K562 (cell line): Measurements from ENCODE around the gene SRSF1. TPM values are rescaled to one million over a fixed set of nuclear protein-coding genes. Genes with fewer than 3 reads are reported as not detected.

Source experiments
- ATF3 ChIP-seq, 2 experiments: fragments of 450-650 bp in 1 of 2; sonication (generic) in 1 of 2; formaldehyde crosslinking in 1 of 2; IDR thresholded peaks in 1 of 2; conservative IDR thresholded peaks in 1 of 2; 2 replicates each; pipeline versions ENCODE4 v1.6.1 to v1.8.1; 2016 to 2023; ENCODE audit warnings: mild to moderate bottlenecking in 2 of 2, moderate library complexity in 2 of 2, inconsistent platforms in 1 of 2, missing genetic modification reagents in 1 of 2
- CEBPG ChIP-seq, 3 experiments: fragments of 200-800 bp in 1 of 3; sonication (Bioruptor generic) in 1 of 3; sonication (generic) in 1 of 3; formaldehyde crosslinking in 1 of 3; IDR thresholded peaks in 2 of 3; conservative IDR thresholded peaks in 1 of 3; 2 replicates each; pipeline versions ENCODE4 v1.6.1 to v1.8.0; 2016 to 2022; ENCODE audit warnings: missing compliant biosample characterization in 2 of 3, missing genetic modification characterization in 2 of 3, mild to moderate bottlenecking in 1 of 3, missing genetic modification reagents in 1 of 3
- CREB1 ChIP-seq, 2 experiments: sonication (generic) in 1 of 2; formaldehyde crosslinking in 1 of 2; IDR thresholded peaks; 2 replicates each; pipeline versions ENCODE4 v1.6.1 to v1.8.0; 2012 to 2022; ENCODE audit warnings: inconsistent platforms in 1 of 2, mild to moderate bottlenecking in 1 of 2, missing genetic modification reagents in 1 of 2, moderate library complexity in 1 of 2
- DNMT1 ChIP-seq: fragments of 450-650 bp; IDR thresholded peaks from 2 replicates; pipeline ENCODE4 v1.6.1; 2016; ENCODE audit warnings: antibody characterized with exemption, mild to moderate bottlenecking
- EGR1 ChIP-seq: fragments of 450-650 bp; conservative IDR thresholded peaks from 2 replicates; pipeline ENCODE4 v1.6.1; 2017; ENCODE audit warnings: mild to moderate bottlenecking
- ETV1 ChIP-seq: fragments of 450-650 bp; conservative IDR thresholded peaks from 2 replicates; pipeline ENCODE4 v1.6.1; 2016; ENCODE audit warnings: missing genetic modification characterization, control low read depth, low read depth, missing compliant biosample characterization
- ETV5 ChIP-seq: sonication (generic); formaldehyde crosslinking; IDR thresholded peaks from 2 replicates; pipeline ENCODE4 v1.4.0; 2020; ENCODE audit warnings: low read depth, mild to moderate bottlenecking, missing genetic modification reagents
- HIVEP1 ChIP-seq: fragments of 250-450 bp; sonication (Bioruptor Pico); IDR thresholded peaks from 2 replicates; pipeline ENCODE4 v1.4.0; 2020; ENCODE audit warnings: mild to moderate bottlenecking
- ILF3 ChIP-seq: fragments of 450-650 bp; IDR thresholded peaks from 2 replicates; pipeline ENCODE4 v1.6.1; 2018; ENCODE audit warnings: antibody characterized with exemption, mild to moderate bottlenecking, moderate library complexity, borderline replicate concordance
- LARP7 ChIP-seq: fragments of 450-650 bp; IDR thresholded peaks from 2 replicates; pipeline ENCODE4 v1.6.1; 2016
- MTA1 ChIP-seq: fragments of 450-650 bp; IDR thresholded peaks from 2 replicates; pipeline ENCODE4 v1.6.1; 2017; ENCODE audit warnings: borderline replicate concordance
- NCOA6 ChIP-seq: fragments of 450-650 bp; IDR thresholded peaks from 2 replicates; pipeline ENCODE4 v1.6.1; 2017; ENCODE audit warnings: mild to moderate bottlenecking
- NFE2L1 ChIP-seq: fragments of 450-650 bp; IDR thresholded peaks from 2 replicates; pipeline ENCODE4 v1.6.1; 2016; ENCODE audit warnings: missing genetic modification characterization, low read depth, mild to moderate bottlenecking, missing compliant biosample characterization, moderate library complexity, borderline replicate concordance
- NR1H2 ChIP-seq: sonication (generic); formaldehyde crosslinking; IDR thresholded peaks from 2 replicates; pipeline ENCODE4 v1.4.0; 2020; ENCODE audit warnings: mild to moderate bottlenecking, missing genetic modification reagents
- PML ChIP-seq: IDR thresholded peaks from 2 replicates; pipeline ENCODE4 v1.6.1; 2012; ENCODE audit warnings: low read length, inconsistent platforms
- RAD51 ChIP-seq: fragments of 450-650 bp; IDR thresholded peaks from 2 replicates; pipeline ENCODE4 v1.7.1; 2016; ENCODE audit warnings: low read depth, mild to moderate bottlenecking, borderline replicate concordance
- RCOR1 ChIP-seq, 2 experiments: IDR thresholded peaks; 2 replicates each; pipeline ENCODE4 v1.6.1; 2012; ENCODE audit warnings: low read depth in 2 of 2, low read length in 2 of 2, borderline replicate concordance in 1 of 2, improper control_type of control experiment in 1 of 2
- RHOXF2B ChIP-seq: fragments of 250-450 bp; sonication (Bioruptor Pico); conservative IDR thresholded peaks from 2 replicates; pipeline ENCODE4 v1.5.1; 2021
- SIN3A ChIP-seq, 2 experiments: fragments of 150-350 bp in 1 of 2; IDR thresholded peaks; 2 replicates each; pipeline ENCODE4 v1.6.1; 2011 to 2016; ENCODE audit warnings: borderline replicate concordance in 2 of 2, low read depth in 2 of 2, low read length in 2 of 2, mild to moderate bottlenecking in 2 of 2, moderate library complexity in 2 of 2; ENCODE audit not compliant: control insufficient read depth in 1 of 2
- TCF7L2 ChIP-seq: fragments of 150-350 bp; IDR thresholded peaks from 2 replicates; pipeline ENCODE4 v1.6.1; 2016; ENCODE audit warnings: low read depth, mild to moderate bottlenecking, low read length, moderate library complexity
- ZNF134 ChIP-seq: fragments of 250-450 bp; sonication (Bioruptor Pico); conservative IDR thresholded peaks from 2 replicates; pipeline ENCODE4 v1.4.0; 2020
- ZNF23 ChIP-seq: fragments of 250-450 bp; sonication (Bioruptor Pico); IDR thresholded peaks from 2 replicates; pipeline ENCODE4 v1.4.0; 2020; ENCODE audit warnings: mild to moderate bottlenecking
- ZNF785 ChIP-seq: fragments of 250-450 bp; sonication (Bioruptor Pico); IDR thresholded peaks from 2 replicates; pipeline ENCODE4 v1.4.0; 2020; ENCODE audit warnings: mild to moderate bottlenecking
- polyA plus RNA-seq, 8 experiments: library from polyadenylated mRNA; depleted of rRNA in 4 of 8; stranded (reverse) in 5 of 8; unstranded in 3 of 8; fragments of >200 nt; fragmentation: Nextera tagmentation in 2 of 8; fragmentation: Illumina TruSeq in 1 of 8; extraction: Ambion mirVana in 2 of 8; extraction: Trizol in 1 of 8; gene quantifications; 2 replicates each; pipeline versions ENCODE4 v1.2.1 to v1.2.3, GENCODE V29; 2011 to 2014; ENCODE audit warnings: inconsistent platforms in 1 of 8, missing spikeins in 1 of 8
- total RNA-seq, 7 experiments: library from RNA; depleted of rRNA in 6 of 7; stranded (reverse); fragments of >200 nt in 6 of 7; fragmentation: Illumina TruSeq in 2 of 7; extraction: Trizol in 2 of 7; gene quantifications; 2 replicates each; pipeline versions ENCODE4 v1.2.1 to v1.2.3, GENCODE V29; 2011 to 2021; ENCODE audit warnings: low replicate concordance in 1 of 7
- TF ChIP-seq, protein P1 (sequence below): sonication (generic); formaldehyde crosslinking; IDR thresholded peaks from 2 replicates; pipeline ENCODE4 v1.8.1; 2023; ENCODE audit warnings: mild to moderate bottlenecking, missing genetic modification reagents, moderate library complexity

The SRSF1 gene
- total and polyA plus RNA-seq, 9 of the 15 experiments (the other 6 are each of a cell fraction or from before 2014, with no cell fraction given): 77.8 to 559 (median 442) TPM

- TF ChIP-seq RAD51: 0 out of 2 replicates have a peak, but pooled peaks have one; percentile 9
- peak; percentile 81; the same call in 1 of the 2 replicates for TF ChIP-seq NR1H2
- TF ChIP-seq RCOR1 (IDR thresholded peaks at IDR 0.05; ENCODE audit: borderline replicate concordance in 1 of 2, low read depth in 2 of 2, low read length in 2 of 2): 0 out of 4 replicates have a peak, but pooled peaks of 1 of the 2 experiments have one; percentile 20
- peak; percentile 74 for TF ChIP-seq CREB1 (IDR thresholded peaks at IDR 0.05)
- TF ChIP-seq CREB1 (CRISPR knock-in tag; IDR thresholded peaks at IDR 0.05): peak; percentile 85
- TF ChIP-seq MTA1: no peak
- no peak for TF ChIP-seq ZNF785
- TF ChIP-seq RHOXF2B (CRISPR knock-in tag): no peak
- 0 out of 4 replicates have a peak, but pooled peaks have one; percentile 42 to 58 for TF ChIP-seq SIN3A (IDR thresholded peaks at IDR 0.05; ENCODE audit: borderline replicate concordance in 2 of 2, control insufficient read depth in 1 of 2, low read depth in 2 of 2, low read length in 2 of 2)
- no peak for TF ChIP-seq ILF3
- peak; percentile 87 for TF ChIP-seq NCOA6
- peak; percentile 84 for TF ChIP-seq ETV5 (CRISPR knock-in tag)
- TF ChIP-seq HIVEP1 (CRISPR knock-in tag): no peak
- no peak for TF ChIP-seq NFE2L1
- peak; percentile 80 for TF ChIP-seq ETV1 (tag)
- TF ChIP-seq ZNF23 (CRISPR knock-in tag): no peak
- TF ChIP-seq DNMT1: no peak
- TF ChIP-seq ZNF134: no peak
- TF ChIP-seq TCF7L2: 0 out of 2 replicates have a peak, but pooled peaks have one; percentile 41
- TF ChIP-seq ATF3 (IDR thresholded peaks at IDR 0.05): peak; percentile 64
- TF ChIP-seq ATF3 (CRISPR knock-in tag; conservative IDR thresholded peaks at IDR 0.05): peak; percentile 73; the same call in 1 of the 2 replicates
- peak; percentile 59 for TF ChIP-seq EGR1
- TF ChIP-seq CEBPG (CRISPR knock-in tag; IDR thresholded peaks at IDR 0.05): no peak
- TF ChIP-seq CEBPG (tag; conservative IDR thresholded peaks at IDR 0.05 in 1 of 2, IDR thresholded peaks at IDR 0.05 in 1 of 2): no peak
- TF ChIP-seq PML: peak; percentile 87
- TF ChIP-seq LARP7: 0 out of 2 replicates have a peak, but pooled peaks have one; percentile 15
- TF ChIP-seq, protein P1, sequence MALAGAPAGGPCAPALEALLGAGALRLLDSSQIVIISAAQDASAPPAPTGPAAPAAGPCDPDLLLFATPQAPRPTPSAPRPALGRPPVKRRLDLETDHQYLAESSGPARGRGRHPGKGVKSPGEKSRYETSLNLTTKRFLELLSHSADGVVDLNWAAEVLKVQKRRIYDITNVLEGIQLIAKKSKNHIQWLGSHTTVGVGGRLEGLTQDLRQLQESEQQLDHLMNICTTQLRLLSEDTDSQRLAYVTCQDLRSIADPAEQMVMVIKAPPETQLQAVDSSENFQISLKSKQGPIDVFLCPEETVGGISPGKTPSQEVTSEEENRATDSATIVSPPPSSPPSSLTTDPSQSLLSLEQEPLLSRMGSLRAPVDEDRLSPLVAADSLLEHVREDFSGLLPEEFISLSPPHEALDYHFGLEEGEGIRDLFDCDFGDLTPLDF (CRISPR knock-in tag): peak; percentile 100
Measured at GRCh38 chr17:58006924-58007780, at the start of gene SRSF1 (continued).
